GM12801 (cell line): ENCODE results near the gene POP5.

Experiments
- CTCF ChIP-seq: IDR thresholded peaks from one replicate; pipeline ENCODE4 v1.5.1; 2011; ENCODE audit warnings: control low read depth; ENCODE audit not compliant: insufficient read length; ENCODE audit errors: extremely low read depth

Gene POP5

GRCh38 chr12:120592121-120593049 is 11.2 kb upstream of the POP5 start:
- no peak for TF ChIP-seq CTCF

GRCh38 chr12:120590741-120591407 is 9.7 kb upstream of the POP5 start:
- TF ChIP-seq CTCF: no peak

GRCh38 chr12:120588948-120589930 is 8.0 kb upstream of the POP5 start:
- no peak for TF ChIP-seq CTCF

GRCh38 chr12:120588371-120588770 is 7.2 kb upstream of the POP5 start:
- no peak for TF ChIP-seq CTCF

- no peak for TF ChIP-seq CTCF
These were observed 5.7 kb upstream of the POP5 start for GRCh38 chr12:120586860-120587259.

- TF ChIP-seq CTCF: no peak
These were observed 5.0 kb upstream of the POP5 start for GRCh38 chr12:120586206-120586605.
